Measurements from ENCODE around the gene TBX4.

The TBX4 gene

GRCh38 chr17:61416540-61417363 is 35.5 kb upstream of the TBX4 start:
- no peak overlapping the region for H3K27ac ChIP-seq
- ChIA-PET POLR2A (ENCODE audit: low non-redundant PET) (no interaction called here), CTCF (interaction anchor here (0.6 to 1.3 kb wide), 12 partner anchors 10 to 629 kb away, joined by 3 to 9 read pairs (median 4); no protein-coding TSS in a partner anchor)
- TF ChIP-seq CTCF (conservative IDR thresholded peaks at IDR 0.05; ENCODE audit: low read depth), result peak; percentile 96
- peak; percentile 73 for DNase-seq (ENCODE audit: low spot score)

GRCh38 chr17:61418449-61418848 is 33.8 kb upstream of the TBX4 start:
- ChIA-PET CTCF (no interaction called here), POLR2A (ENCODE audit: low non-redundant PET) (no interaction called here)
- no peak for DNase-seq (ENCODE audit: low spot score)
- TF ChIP-seq CTCF (conservative IDR thresholded peaks at IDR 0.05; ENCODE audit: low read depth), result no peak
- no peak overlapping the region for H3K27ac ChIP-seq

- no peak for TF ChIP-seq CTCF (conservative IDR thresholded peaks at IDR 0.05; ENCODE audit: low read depth)
- CTCF ChIA-PET, result no interaction called here
- no peak overlapping the region for H3K27ac ChIP-seq
- POLR2A ChIA-PET (ENCODE audit: low non-redundant PET), result no interaction called here
- DNase-seq (ENCODE audit: low spot score), result no peak
These were observed 32.7 kb upstream of the TBX4 start for GRCh38 chr17:61419496-61420046.

- TF ChIP-seq CTCF (conservative IDR thresholded peaks at IDR 0.05; ENCODE audit: low read depth), result no peak
- ChIA-PET CTCF (interaction anchor here (0.6 to 0.7 kb wide), 2 partner anchors 123 to 236 kb away, joined by 3 read pairs; no protein-coding TSS in a partner anchor), POLR2A (ENCODE audit: low non-redundant PET) (no interaction called here)
- no peak for DNase-seq (ENCODE audit: low spot score)
- H3K27ac ChIP-seq, result no peak overlapping the region
These were observed 32.2 kb upstream of the TBX4 start for GRCh38 chr17:61420052-61420451.

GRCh38 chr17:61420745-61421398 is 31.4 kb upstream of the TBX4 start:
- TF ChIP-seq CTCF (conservative IDR thresholded peaks at IDR 0.05; ENCODE audit: low read depth), result no peak
- POLR2A ChIA-PET (ENCODE audit: low non-redundant PET), result no interaction called here
- DNase-seq (ENCODE audit: low spot score), result no peak
- CTCF ChIA-PET, result interaction anchor here (0.7 kb wide), 1 partner anchor 235 kb away, joined by 3 read pairs; no protein-coding TSS in a partner anchor
- no peak overlapping the region for H3K27ac ChIP-seq

GRCh38 chr17:61421460-61421859 is 30.8 kb upstream of the TBX4 start:
- no peak for DNase-seq (ENCODE audit: low spot score)
- TF ChIP-seq CTCF (conservative IDR thresholded peaks at IDR 0.05; ENCODE audit: low read depth), result no peak
- H3K27ac ChIP-seq, result no peak overlapping the region
- CTCF ChIA-PET, result no interaction called here
- POLR2A ChIA-PET (ENCODE audit: low non-redundant PET), result no interaction called here
